ENCODE measurements around the gene MTG2.

- TF ChIP-seq CTCF (IDR thresholded peaks at IDR 0.05) = no peak
- TF ChIP-seq POLR2AphosphoS5 (IDR thresholded peaks at IDR 0.05) = no peak
These were observed 17.8 kb downstream of the MTG2 start for GRCh38 chr20:62200491-62201172.
